Upper lobe of right lung (tissue), 1 donor: ENCODE measurements around the gene HSPA9. TPM values are rescaled to one million over a fixed set of nuclear protein-coding genes. Genes with fewer than 3 reads are reported as not detected.

Experiments
- ATAC-seq: fragments of 200-7000 bp; cut with Tn5 transposase; one replicate; pipeline ENCODE4 v1.9.1; 2020; ENCODE audit warnings: mild to moderate bottlenecking, moderate library complexity
- DNase-seq: peaks from one replicate; pipeline ENCODE4 v3.0.0-alpha.2; 2020
- H3K27ac ChIP-seq: fragments of 200-600 bp; one replicate; pipeline ENCODE4 v1.8.0; 2022
- H3K27me3 ChIP-seq: fragments of 200-600 bp; one replicate; pipeline ENCODE4 v1.8.0; 2022; ENCODE audit warnings: mild to moderate bottlenecking
- H3K36me3 ChIP-seq: fragments of 200-600 bp; one replicate; pipeline ENCODE4 v1.8.0; 2022
- H3K4me1 ChIP-seq: fragments of 200-600 bp; one replicate; pipeline ENCODE4 v1.8.0; 2022
- H3K4me3 ChIP-seq: fragments of 200-600 bp; one replicate; pipeline ENCODE4 v1.8.0; 2022; ENCODE audit warnings: mild to moderate bottlenecking
- H3K9me3 ChIP-seq: fragments of 200-600 bp; one replicate; pipeline ENCODE4 v1.8.0; 2022
- intact Hi-C: fragments of 100-400 bp; cut with DNase I; formaldehyde crosslinking; loops from one replicate; pipeline ENCODE4 v1.11.0; 2022
- total RNA-seq: library from RNA; stranded (reverse); fragmentation: NEBNext Ultra II Directional; extraction: Animal tissue kit (Norgen Biotek cat#: 25700); gene quantifications from one replicate; pipeline ENCODE4 v1.2.1, GENCODE V29; 2021
- TF ChIP-seq, protein P1 (sequence below): fragments of 200-600 bp; IDR thresholded peaks from one replicate; pipeline ENCODE4 v1.8.0; 2022; ENCODE audit warnings: antibody characterized with exemption
- donor health status: DM: no; HTN: yes; CAD: no; lungs with severe emphysema.

The HSPA9 gene
- total RNA-seq, 1 donor from 2014 or later: 164 TPM

DNA sequence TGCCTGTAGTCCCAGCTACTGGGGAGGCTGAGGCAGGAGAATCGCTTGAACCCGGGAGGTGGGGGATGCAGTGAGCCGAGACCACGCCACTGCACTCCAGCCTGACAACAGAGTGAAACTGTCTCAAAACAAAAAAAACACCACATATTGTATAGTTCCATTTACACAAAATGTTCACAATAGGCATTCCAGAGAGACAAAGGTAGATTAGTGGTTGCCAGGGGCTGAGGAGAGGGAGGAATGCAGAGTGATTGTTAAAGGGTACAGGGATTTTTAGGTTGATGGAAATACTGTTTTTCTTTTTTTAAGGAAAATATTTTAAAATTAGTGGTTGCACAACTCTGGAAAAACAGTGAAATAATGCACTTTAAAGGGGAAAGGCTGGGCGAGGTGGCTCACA lies 51.8 kb downstream of the HSPA9 start:
- no peak overlapping the region for H3K27ac ChIP-seq
- peaks cover 12% of the 10 kb centered on the region for H3K4me1 ChIP-seq
- H3K36me3 ChIP-seq: peaks cover 2% of the 10 kb centered on the region
- no peak for DNase-seq
- no peak for ATAC-seq
- H3K4me3 ChIP-seq: no peak overlapping the region
- TF ChIP-seq, protein P1, sequence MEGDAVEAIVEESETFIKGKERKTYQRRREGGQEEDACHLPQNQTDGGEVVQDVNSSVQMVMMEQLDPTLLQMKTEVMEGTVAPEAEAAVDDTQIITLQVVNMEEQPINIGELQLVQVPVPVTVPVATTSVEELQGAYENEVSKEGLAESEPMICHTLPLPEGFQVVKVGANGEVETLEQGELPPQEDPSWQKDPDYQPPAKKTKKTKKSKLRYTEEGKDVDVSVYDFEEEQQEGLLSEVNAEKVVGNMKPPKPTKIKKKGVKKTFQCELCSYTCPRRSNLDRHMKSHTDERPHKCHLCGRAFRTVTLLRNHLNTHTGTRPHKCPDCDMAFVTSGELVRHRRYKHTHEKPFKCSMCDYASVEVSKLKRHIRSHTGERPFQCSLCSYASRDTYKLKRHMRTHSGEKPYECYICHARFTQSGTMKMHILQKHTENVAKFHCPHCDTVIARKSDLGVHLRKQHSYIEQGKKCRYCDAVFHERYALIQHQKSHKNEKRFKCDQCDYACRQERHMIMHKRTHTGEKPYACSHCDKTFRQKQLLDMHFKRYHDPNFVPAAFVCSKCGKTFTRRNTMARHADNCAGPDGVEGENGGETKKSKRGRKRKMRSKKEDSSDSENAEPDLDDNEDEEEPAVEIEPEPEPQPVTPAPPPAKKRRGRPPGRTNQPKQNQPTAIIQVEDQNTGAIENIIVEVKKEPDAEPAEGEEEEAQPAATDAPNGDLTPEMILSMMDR: no peak
- no peaks in the 10 kb centered on the region for H3K27me3 ChIP-seq
- no peaks in the 10 kb centered on the region for H3K9me3 ChIP-seq
- intact Hi-C loops: no loop called here

DNA sequence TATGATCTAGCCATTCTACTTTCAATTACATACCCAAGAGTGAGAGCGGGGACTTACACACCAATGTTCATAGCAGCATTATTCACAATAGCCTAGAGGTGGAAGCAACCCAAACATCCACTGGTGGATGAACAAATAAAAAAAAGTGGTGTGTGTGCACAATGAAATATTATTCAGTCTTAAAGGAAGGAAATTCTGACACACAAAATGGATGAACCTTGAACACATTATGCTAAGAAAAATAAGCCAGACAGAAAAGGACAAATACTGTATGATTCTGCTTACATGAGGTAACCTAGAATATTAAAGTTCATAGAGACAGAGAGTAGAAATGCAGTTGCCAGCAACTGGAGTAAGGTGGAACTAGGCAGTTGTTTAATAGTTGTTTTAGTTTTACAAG lies 54.2 kb downstream of the HSPA9 start:
- TF ChIP-seq, protein P1: no peak
- no peak for ATAC-seq

DNA sequence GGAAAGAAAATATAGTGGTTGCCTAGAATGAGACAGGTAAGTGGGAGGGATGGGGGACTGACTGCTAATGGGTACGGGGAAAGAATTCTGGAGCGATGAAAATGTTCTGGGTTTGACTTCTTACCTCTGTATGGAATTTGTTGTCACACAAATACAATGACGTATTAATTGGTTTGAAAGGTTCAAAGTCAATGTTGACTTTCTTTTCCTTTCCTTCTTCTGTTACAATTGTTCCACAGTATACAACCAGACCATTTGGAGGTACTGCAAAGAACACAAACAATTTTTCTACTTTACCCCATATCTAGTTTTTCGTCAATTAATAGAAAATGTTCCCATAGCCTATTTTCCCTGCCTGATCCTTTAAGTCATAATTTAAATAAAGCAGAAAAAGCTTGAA lies 57.8 kb downstream of the HSPA9 start:
- H3K4me1 ChIP-seq: peaks cover 7% of the 10 kb centered on the region
- peaks cover 62% of the 10 kb centered on the region for H3K36me3 ChIP-seq
- no peak overlapping the region for H3K4me3 ChIP-seq
- H3K9me3 ChIP-seq: no peaks in the 10 kb centered on the region
- TF ChIP-seq, protein P1: no peak
- ATAC-seq (no peak), DNase-seq (no peak)
- intact Hi-C loops: no loop called here
- H3K27me3 ChIP-seq: no peaks in the 10 kb centered on the region
- no peak overlapping the region for H3K27ac ChIP-seq

More for the DNA sequence above, 54.2 kb downstream of the HSPA9 start:
- no peak overlapping the region for H3K27ac ChIP-seq
- no peak overlapping the region for H3K4me3 ChIP-seq
- peaks cover 7% of the 10 kb centered on the region for H3K4me1 ChIP-seq
- intact Hi-C loops: no loop called here
- DNase-seq: no peak
- H3K9me3 ChIP-seq: no peaks in the 10 kb centered on the region
- peaks cover 26% of the 10 kb centered on the region for H3K36me3 ChIP-seq
- H3K27me3 ChIP-seq: no peaks in the 10 kb centered on the region

DNA sequence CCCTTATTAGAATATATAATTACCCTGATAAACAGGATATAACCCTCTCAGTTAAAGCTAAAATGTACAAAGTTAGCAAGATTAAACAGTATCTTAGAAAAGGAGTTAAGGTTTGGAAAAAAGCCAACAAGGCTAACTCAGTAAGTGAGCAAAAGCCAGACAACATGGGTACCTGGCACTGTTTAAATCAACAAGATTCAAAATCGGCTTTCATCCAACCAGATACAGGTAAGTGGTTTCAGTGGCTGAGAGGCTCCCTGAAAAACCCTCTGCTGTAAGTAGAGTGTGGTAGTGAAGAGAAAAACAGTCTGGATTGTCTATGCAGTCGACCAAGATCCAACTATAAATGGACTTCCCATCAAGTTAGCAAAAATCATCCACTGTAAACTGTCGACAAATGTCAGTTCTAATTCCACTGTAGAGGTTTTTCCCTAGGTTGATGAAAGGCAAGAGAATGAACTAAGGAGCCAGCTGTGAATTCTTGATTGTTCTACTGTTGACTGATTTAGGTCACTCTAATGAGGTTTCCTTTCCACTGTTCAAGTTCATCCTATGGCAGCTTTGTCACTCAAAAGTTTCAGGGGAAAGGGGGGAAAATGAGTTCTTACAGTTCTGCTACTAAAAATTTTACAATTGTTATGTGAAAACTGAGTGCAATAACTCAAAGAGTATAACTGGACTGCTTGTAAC lies 59.5 kb downstream of the HSPA9 start:
- DNase-seq: no peak
- no peaks in the 10 kb centered on the region for H3K4me1 ChIP-seq
- H3K27ac ChIP-seq: no peak overlapping the region
- H3K9me3 ChIP-seq: no peaks in the 10 kb centered on the region
- H3K4me3 ChIP-seq: no peak overlapping the region
- TF ChIP-seq, protein P1: no peak
- intact Hi-C loops: no loop called here
- no peaks in the 10 kb centered on the region for H3K27me3 ChIP-seq
- peaks cover 79% of the 10 kb centered on the region for H3K36me3 ChIP-seq
- ATAC-seq: peak; percentile 73

DNA sequence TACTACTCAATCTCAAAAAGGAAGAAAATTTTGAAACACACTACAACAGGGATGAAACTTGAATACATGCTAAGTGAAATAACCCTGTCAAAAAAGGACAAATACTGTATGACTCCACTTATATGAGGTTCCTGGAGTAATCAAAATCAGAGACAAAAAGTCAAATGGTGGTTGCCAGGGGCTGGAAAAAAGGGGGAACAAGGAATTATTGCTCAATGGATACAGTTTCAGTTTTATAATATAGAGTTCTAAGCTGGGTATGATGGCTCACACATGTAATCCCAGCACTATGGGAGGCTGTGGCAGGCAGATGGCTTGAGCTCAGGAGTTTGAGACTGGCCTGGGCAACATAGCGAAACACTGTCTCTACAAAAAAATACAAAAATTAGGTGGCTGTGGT lies 61.2 kb downstream of the HSPA9 start:
- TF ChIP-seq, protein P1: no peak

More for the DNA sequence above, 61.2 kb downstream of the HSPA9 start:
- intact Hi-C loops: no loop called here
- peaks cover 96% of the 10 kb centered on the region for H3K36me3 ChIP-seq
- no peak overlapping the region for H3K4me3 ChIP-seq
- ATAC-seq: peak; percentile 39
- H3K4me1 ChIP-seq: no peaks in the 10 kb centered on the region
- H3K9me3 ChIP-seq: no peaks in the 10 kb centered on the region
- H3K27ac ChIP-seq: no peak overlapping the region
- H3K27me3 ChIP-seq: no peaks in the 10 kb centered on the region
- DNase-seq: no peak
